SU-DHL-6 (cell line): Measurements from ENCODE around the gene PTCD2.

Experiments
- H2AFZ ChIP-seq: fragments of 200-600 bp; sonication (generic); 2 replicates; pipeline ENCODE4 v1.6.1; 2014; ENCODE audit warnings: low read depth, mild to moderate bottlenecking, moderate library complexity, mixed read lengths, antibody characterized with exemption, low read length; ENCODE audit not compliant: severe bottlenecking
- H3F3A ChIP-seq: fragments of 200-600 bp; shearing (Covaris generic); 2 replicates; pipeline ENCODE4 v1.6.0; 2016; ENCODE audit warnings: antibody characterized with exemption, mild to moderate bottlenecking; ENCODE audit not compliant: insufficient read depth
- H3K27ac ChIP-seq: fragments of 200-600 bp; sonication (generic); 2 replicates; pipeline ENCODE4 v1.5.1; 2016; ENCODE audit warnings: low read depth, mild to moderate bottlenecking, low read length, moderate library complexity, mixed read lengths
- H3K27me3 ChIP-seq: fragments of 200-600 bp; sonication (generic), shearing (Covaris generic); 2 replicates; pipeline ENCODE4 v1.6.0; 2014; ENCODE audit warnings: mild to moderate bottlenecking, low read length
- H3K36me3 ChIP-seq: fragments of 200-600 bp; sonication (generic); 2 replicates; pipeline ENCODE4 v1.6.1; 2014; ENCODE audit warnings: mild to moderate bottlenecking, low read length, mixed read lengths
- H3K4me2 ChIP-seq: fragments of 300-600, 200-600 bp; shearing (Covaris generic), sonication (generic); 2 replicates; pipeline ENCODE4 v1.6.0; 2014; ENCODE audit warnings: low read length, low read depth, mild to moderate bottlenecking; ENCODE audit not compliant: poor library complexity, severe bottlenecking
- H3K4me3 ChIP-seq: fragments of 200-600 bp; sonication (generic); 2 replicates; pipeline ENCODE4 v1.5.1; 2014; ENCODE audit warnings: antibody characterized with exemption, low read length, mild to moderate bottlenecking, mixed read lengths; ENCODE audit not compliant: insufficient read depth, poor library complexity, severe bottlenecking
- H3K79me2 ChIP-seq: fragments of 200-600 bp; sonication (generic); 2 replicates; pipeline ENCODE4 v1.6.1; 2014; ENCODE audit warnings: mild to moderate bottlenecking, low read length, moderate library complexity; ENCODE audit not compliant: insufficient read depth
- H3K9ac ChIP-seq: fragments of 200-600 bp; sonication (generic); 2 replicates; pipeline ENCODE4 v1.7.0; 2014; ENCODE audit warnings: mild to moderate bottlenecking, low read length
- H3K9me2 ChIP-seq: fragments of 200-600 bp; sonication (generic); replicated peaks from 2 replicates; pipeline ENCODE4 v1.6.1; 2014; ENCODE audit warnings: low read length; ENCODE audit not compliant: insufficient read depth
- H3K9me3 ChIP-seq: fragments of 200-600 bp; sonication (generic); 2 replicates; pipeline ENCODE4 v1.6.1; 2014; ENCODE audit warnings: low read length, mixed read lengths; ENCODE audit not compliant: insufficient read depth
- H4K20me1 ChIP-seq: fragments of 200-600 bp; sonication (generic); 2 replicates; pipeline ENCODE4 v1.6.1; 2014; ENCODE audit warnings: low read depth, mild to moderate bottlenecking, antibody characterized with exemption, low read length, moderate library complexity, mixed read lengths
- EZH2phosphoT487 ChIP-seq: fragments of 200-600 bp; sonication (generic), shearing (Covaris generic); conservative IDR thresholded peaks from 2 replicates; pipeline ENCODE4 v1.6.1; 2018; ENCODE audit warnings: mild to moderate bottlenecking, antibody characterized with exemption, low read length, moderate library complexity, mixed read lengths
- TF ChIP-seq, protein P1 (sequence below): fragments of 200-600 bp; sonication (generic); IDR thresholded peaks from one replicate; pipeline ENCODE4 v1.5.1; 2017; ENCODE audit warnings: antibody characterized with exemption, mild to moderate bottlenecking, low read length, moderate library complexity; ENCODE audit not compliant: insufficient read depth, poor library complexity, severe bottlenecking

The PTCD2 gene

DNA sequence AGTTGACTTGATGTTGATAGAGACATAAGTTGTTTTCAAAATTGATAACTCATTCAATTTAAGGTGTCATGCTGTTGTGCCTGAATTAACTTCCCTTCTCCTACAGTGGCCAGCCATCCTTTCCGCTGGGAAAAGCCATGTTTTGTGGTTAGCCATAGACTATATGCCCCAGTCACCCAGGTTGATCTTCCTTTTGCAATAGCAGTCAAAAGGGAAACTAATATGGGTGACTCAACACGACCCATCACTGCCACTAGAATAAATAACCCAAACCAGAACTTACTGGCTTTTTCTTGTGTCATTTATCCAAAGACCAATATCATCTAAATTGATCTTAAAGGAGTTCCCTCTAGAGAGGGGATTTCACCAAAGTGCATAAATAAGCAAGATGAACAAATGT lies 87.4 kb downstream of the PTCD2 start:
- no peak overlapping the region for H2AFZ ChIP-seq
- no peaks in the 10 kb centered on the region for H3K27me3 ChIP-seq
- H3K9me2 ChIP-seq: no peaks in the 10 kb centered on the region
- no peaks in the 10 kb centered on the region for H3K36me3 ChIP-seq
- no peak overlapping the region for H3K4me2 ChIP-seq
- H3K79me2 ChIP-seq: no peaks in the 10 kb centered on the region
- H4K20me1 ChIP-seq: no peaks in the 10 kb centered on the region
- no peak overlapping the region for H3K27ac ChIP-seq
- H3F3A ChIP-seq: no peaks in the 10 kb centered on the region
- TF ChIP-seq, protein P1, sequence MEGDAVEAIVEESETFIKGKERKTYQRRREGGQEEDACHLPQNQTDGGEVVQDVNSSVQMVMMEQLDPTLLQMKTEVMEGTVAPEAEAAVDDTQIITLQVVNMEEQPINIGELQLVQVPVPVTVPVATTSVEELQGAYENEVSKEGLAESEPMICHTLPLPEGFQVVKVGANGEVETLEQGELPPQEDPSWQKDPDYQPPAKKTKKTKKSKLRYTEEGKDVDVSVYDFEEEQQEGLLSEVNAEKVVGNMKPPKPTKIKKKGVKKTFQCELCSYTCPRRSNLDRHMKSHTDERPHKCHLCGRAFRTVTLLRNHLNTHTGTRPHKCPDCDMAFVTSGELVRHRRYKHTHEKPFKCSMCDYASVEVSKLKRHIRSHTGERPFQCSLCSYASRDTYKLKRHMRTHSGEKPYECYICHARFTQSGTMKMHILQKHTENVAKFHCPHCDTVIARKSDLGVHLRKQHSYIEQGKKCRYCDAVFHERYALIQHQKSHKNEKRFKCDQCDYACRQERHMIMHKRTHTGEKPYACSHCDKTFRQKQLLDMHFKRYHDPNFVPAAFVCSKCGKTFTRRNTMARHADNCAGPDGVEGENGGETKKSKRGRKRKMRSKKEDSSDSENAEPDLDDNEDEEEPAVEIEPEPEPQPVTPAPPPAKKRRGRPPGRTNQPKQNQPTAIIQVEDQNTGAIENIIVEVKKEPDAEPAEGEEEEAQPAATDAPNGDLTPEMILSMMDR: no peak
- TF ChIP-seq EZH2phosphoT487: no peak
- no peak overlapping the region for H3K4me3 ChIP-seq
- no peak overlapping the region for H3K9ac ChIP-seq
- no peaks in the 10 kb centered on the region for H3K9me3 ChIP-seq

DNA sequence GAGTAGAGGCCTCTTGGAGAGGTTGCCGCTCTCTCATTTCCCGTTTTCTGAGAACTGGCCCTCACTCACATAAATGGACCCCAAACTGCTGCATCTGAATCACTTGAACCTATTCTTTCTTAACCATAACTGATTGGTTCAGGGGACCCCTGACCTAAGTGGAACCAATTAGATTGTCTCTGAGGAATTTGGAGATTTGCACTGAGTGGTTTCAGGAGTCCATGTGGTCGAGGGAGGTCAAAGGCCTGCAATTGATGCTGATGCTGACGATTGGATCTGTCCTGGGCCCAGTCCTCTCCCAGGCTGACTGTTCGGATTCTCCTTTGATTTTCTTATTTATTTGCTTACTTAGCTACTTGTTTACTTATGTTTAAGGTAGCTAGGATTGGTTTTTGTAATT lies 88.0 kb downstream of the PTCD2 start:
- Histone ChIP-seq H3K27ac (no peak overlapping the region), H3K9ac (no peak overlapping the region), H2AFZ (no peak overlapping the region)

DNA sequence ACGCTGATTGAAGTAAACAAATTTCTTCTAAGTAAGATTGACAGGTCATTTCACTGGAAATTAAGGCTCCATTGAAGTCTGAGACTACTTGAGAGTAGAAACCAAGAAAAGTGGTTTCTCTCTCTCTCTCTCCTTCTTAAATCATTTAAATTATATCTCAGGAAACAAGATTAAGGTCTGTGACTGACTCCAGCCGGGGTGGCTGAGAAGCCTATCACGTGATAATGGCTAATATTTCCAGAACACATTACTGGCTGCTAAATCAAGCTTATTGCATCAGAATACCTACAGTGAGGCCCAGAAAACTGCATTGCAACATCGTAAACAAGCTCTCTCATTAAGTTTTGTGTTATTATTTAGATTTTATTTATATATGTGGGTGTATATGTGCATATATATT lies 88.4 kb downstream of the PTCD2 start:
- Histone ChIP-seq H3K27me3 (no peaks in the 10 kb centered on the region), H3K9ac (no peak overlapping the region), H4K20me1 (no peaks in the 10 kb centered on the region), H3K9me2 (no peaks in the 10 kb centered on the region), H3K36me3 (no peaks in the 10 kb centered on the region), H2AFZ (no peak overlapping the region), H3K9me3 (no peaks in the 10 kb centered on the region), H3K27ac (no peak overlapping the region), H3K79me2 (no peaks in the 10 kb centered on the region), H3F3A (no peaks in the 10 kb centered on the region), H3K4me3 (no peak overlapping the region), H3K4me2 (no peak overlapping the region)
- TF ChIP-seq EZH2phosphoT487: no peak
- TF ChIP-seq, protein P1: no peak

More for the DNA sequence above, 88.0 kb downstream of the PTCD2 start:
- Histone ChIP-seq H3K9me2 (no peaks in the 10 kb centered on the region), H3K9me3 (no peaks in the 10 kb centered on the region), H3K79me2 (no peaks in the 10 kb centered on the region), H3K4me3 (no peak overlapping the region), H4K20me1 (no peaks in the 10 kb centered on the region), H3K27me3 (no peaks in the 10 kb centered on the region), H3K36me3 (no peaks in the 10 kb centered on the region), H3K4me2 (no peak overlapping the region), H3F3A (no peaks in the 10 kb centered on the region)
- TF ChIP-seq, protein P1: no peak
- TF ChIP-seq EZH2phosphoT487: no peak
